GM21360 (cell line): ENCODE measurements around the gene MACF1.

Experiments used
- ATAC-seq: cut with Tn5 transposase; IDR thresholded peaks from one replicate; pipeline ENCODE4 v1.9.1; 2021; ENCODE audit warnings: mild to moderate bottlenecking, moderate library complexity; ENCODE audit not compliant: unreplicated experiment

The MACF1 gene

GRCh38 chr1:39288735-39289465, 84.4 kb downstream of the MACF1 start:
- no peak for ATAC-seq

GRCh38 chr1:39292401-39292800, 87.9 kb downstream of the MACF1 start:
- ATAC-seq, result no peak

- ATAC-seq, result no peak
Observed at GRCh38 chr1:39293375-39294070, 89.0 kb downstream of the MACF1 start.

- no peak for ATAC-seq
Observed at GRCh38 chr1:39294531-39294930, 90.0 kb downstream of the MACF1 start.

GRCh38 chr1:39295901-39296300, 91.4 kb downstream of the MACF1 start:
- no peak for ATAC-seq

GRCh38 chr1:39297551-39297950, 93.1 kb downstream of the MACF1 start:
- ATAC-seq, result no peak

GRCh38 chr1:39301606-39302005, 97.1 kb downstream of the MACF1 start:
- no peak for ATAC-seq

- no peak for ATAC-seq
Observed at GRCh38 chr1:39305555-39305954, 101.1 kb downstream of the MACF1 start.

GRCh38 chr1:39310015-39310414, 105.5 kb downstream of the MACF1 start:
- ATAC-seq, result no peak

- ATAC-seq, result no peak
Observed at GRCh38 chr1:39310691-39311090, 106.2 kb downstream of the MACF1 start.

GRCh38 chr1:39317111-39317510, 112.6 kb downstream of the MACF1 start:
- ATAC-seq, result no peak

GRCh38 chr1:39317910-39318633, 113.6 kb downstream of the MACF1 start:
- no peak for ATAC-seq

- no peak for ATAC-seq
Observed at GRCh38 chr1:39321979-39322378, 117.5 kb downstream of the MACF1 start.

GRCh38 chr1:39322431-39322830, 117.9 kb downstream of the MACF1 start:
- ATAC-seq, result no peak

GRCh38 chr1:39324888-39325287, 120.4 kb downstream of the MACF1 start:
- ATAC-seq, result no peak

GRCh38 chr1:39326836-39327235, 122.3 kb downstream of the MACF1 start:
- no peak for ATAC-seq

GRCh38 chr1:39328095-39328494, 123.6 kb downstream of the MACF1 start:
- no peak for ATAC-seq

- no peak for ATAC-seq
Observed at GRCh38 chr1:39328586-39329121, 124.2 kb downstream of the MACF1 start.

- no peak for ATAC-seq
Observed at GRCh38 chr1:39331647-39332046, 127.2 kb downstream of the MACF1 start.

GRCh38 chr1:39332291-39332690, 127.8 kb downstream of the MACF1 start:
- no peak for ATAC-seq

GRCh38 chr1:39332828-39333227, 128.3 kb downstream of the MACF1 start:
- no peak for ATAC-seq

- ATAC-seq, result no peak
Observed at GRCh38 chr1:39333296-39333695, 128.8 kb downstream of the MACF1 start.
